ENCODE measurements around the gene ZNF385D.

Gene ZNF385D

DNA sequence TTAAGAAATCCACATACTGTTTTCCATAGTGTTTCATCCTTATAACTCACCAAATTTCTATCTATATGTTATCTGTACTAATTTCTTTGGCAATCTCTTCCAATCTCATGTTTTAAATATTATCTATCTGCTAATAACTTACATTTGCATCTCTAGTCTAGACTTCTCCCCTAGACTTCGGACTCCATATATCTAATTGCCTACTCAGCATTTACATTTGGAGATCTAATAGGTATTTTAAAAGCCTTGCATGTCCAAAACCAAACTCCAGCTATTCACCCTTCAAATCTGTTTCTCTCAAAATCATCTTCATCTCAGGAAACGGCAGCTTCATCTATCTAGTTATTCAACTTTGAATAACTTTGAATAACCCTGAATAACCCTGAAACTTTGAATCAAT is 35.3 kb downstream of the ZNF385D start:
- no peak overlapping the region for H3K27ac ChIP-seq
- TF ChIP-seq, protein P1, sequence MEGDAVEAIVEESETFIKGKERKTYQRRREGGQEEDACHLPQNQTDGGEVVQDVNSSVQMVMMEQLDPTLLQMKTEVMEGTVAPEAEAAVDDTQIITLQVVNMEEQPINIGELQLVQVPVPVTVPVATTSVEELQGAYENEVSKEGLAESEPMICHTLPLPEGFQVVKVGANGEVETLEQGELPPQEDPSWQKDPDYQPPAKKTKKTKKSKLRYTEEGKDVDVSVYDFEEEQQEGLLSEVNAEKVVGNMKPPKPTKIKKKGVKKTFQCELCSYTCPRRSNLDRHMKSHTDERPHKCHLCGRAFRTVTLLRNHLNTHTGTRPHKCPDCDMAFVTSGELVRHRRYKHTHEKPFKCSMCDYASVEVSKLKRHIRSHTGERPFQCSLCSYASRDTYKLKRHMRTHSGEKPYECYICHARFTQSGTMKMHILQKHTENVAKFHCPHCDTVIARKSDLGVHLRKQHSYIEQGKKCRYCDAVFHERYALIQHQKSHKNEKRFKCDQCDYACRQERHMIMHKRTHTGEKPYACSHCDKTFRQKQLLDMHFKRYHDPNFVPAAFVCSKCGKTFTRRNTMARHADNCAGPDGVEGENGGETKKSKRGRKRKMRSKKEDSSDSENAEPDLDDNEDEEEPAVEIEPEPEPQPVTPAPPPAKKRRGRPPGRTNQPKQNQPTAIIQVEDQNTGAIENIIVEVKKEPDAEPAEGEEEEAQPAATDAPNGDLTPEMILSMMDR (conservative IDR thresholded peaks at IDR 0.05) = no peak

DNA sequence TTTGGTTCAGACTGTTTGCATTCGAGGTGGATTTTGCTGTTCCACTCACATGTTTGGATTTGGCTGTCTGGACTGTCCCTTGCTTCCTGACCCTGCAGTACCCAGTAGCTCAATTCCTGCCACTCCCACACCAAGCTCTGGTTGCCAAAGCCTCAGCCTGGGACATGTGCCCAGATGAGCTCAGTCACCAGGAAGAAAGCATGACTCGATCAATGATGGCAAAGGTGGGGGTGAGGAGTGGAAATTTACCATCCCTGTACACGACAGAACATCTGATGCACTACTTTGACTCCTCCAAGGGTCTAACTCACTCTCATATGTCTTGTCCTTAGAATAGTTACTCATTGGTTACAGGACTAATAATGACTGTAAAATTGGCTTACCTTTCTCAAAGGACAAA is 45.2 kb downstream of the ZNF385D start:
- no peak overlapping the region for H3K27ac ChIP-seq
- TF ChIP-seq, protein P1 (conservative IDR thresholded peaks at IDR 0.05) = no peak

DNA sequence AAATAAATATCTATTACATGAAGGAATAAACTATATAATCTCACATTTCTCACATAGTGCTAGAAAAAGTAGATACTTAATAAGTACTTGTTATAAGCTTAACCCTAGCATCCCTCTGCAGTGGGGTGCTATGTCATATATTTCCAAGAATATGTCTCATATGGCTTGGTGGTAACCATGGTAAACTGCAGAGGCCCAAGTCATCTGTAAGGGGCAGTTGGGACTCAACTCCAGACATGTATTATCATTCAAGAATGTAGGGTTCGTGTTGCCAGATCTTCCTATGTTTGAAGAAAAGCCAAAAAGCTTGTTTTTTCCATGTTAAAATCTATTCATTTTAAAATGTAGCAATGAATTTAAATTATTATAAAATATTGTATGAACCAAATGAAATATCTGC is 46.2 kb downstream of the ZNF385D start:
- TF ChIP-seq, protein P1 (conservative IDR thresholded peaks at IDR 0.05) = no peak
- H3K27ac ChIP-seq = no peak overlapping the region

DNA sequence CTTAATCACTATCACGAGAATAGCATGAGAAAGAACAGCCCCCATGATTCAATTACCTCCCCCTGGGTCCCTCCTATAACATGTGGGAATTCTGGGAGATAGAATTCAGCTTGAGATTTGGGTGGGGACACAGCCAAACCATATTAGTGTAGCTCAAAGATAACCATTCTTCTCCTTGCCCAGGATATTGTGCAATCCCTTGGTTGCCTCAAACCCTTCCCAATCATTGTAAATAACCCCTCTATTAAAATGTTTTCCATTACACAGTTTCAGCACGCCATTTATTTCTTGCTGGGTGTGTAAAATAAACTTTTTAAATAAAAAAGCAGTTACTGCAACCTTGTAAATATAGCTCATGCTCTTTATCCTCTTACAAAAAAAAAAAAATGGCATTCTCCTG is 47.7 kb downstream of the ZNF385D start:
- H3K27ac ChIP-seq = no peak overlapping the region
- TF ChIP-seq, protein P1 (conservative IDR thresholded peaks at IDR 0.05) = no peak

DNA sequence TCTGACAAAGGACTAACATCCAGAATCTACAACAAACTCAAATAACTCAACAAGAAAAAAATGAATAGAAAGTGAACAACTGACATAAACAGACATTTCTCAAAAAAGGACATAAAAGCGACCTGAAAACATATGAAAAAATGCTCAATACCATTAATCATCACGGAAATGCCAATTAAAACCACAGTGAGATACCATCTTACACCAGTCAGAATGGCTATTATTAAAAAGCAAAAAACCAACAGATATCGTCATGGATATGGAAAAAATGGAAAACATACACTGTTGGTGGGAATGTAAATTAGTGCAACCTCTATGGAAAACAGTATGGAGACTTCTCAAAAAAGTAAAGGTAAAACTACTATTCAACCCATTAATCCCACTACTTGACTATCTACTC is 53.3 kb downstream of the ZNF385D start:
- H3K27ac ChIP-seq = no peak overlapping the region
- TF ChIP-seq, protein P1 (conservative IDR thresholded peaks at IDR 0.05) = no peak

DNA sequence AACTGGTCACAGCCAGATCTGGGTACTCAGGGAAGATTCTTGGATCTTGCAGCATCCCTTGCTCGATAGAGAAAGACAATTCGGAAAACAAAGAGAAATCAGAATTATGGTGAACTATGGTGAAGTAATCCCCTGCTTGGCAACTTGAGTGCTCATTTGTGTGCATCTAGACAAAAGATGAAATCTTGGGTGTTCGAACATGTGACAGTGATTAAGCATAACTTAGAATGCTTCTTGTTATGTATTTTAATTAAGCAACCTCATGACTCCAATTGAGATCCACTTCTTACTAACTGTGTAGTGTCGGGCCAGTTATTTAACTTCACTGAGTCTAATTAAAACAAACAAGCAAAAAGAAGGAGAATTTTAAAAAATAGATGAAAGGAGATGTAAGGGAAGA is 56.5 kb downstream of the ZNF385D start:
- H3K27ac ChIP-seq = no peak overlapping the region
- TF ChIP-seq, protein P1 (conservative IDR thresholded peaks at IDR 0.05) = no peak

DNA sequence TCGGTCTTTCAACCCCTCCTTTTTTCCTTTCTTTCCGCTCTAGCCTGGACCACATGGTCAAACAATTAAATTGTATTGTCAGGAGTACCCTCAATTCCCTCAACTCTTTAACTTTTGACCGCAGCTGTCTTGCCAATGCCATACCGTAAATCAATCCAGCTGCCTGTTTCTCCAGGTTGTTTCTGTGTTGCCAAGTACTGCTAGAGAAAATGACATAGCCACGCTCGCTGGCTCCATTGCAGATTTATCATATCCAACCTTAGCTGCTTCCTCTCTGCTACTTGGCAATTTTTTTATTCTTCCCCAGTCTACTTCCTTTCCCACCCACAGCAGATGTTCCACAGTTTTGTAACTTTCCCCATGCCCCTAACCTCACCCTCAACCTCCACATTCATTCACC is 60.0 kb downstream of the ZNF385D start:
- no peak overlapping the region for H3K27ac ChIP-seq
- TF ChIP-seq, protein P1 (conservative IDR thresholded peaks at IDR 0.05) = no peak

DNA sequence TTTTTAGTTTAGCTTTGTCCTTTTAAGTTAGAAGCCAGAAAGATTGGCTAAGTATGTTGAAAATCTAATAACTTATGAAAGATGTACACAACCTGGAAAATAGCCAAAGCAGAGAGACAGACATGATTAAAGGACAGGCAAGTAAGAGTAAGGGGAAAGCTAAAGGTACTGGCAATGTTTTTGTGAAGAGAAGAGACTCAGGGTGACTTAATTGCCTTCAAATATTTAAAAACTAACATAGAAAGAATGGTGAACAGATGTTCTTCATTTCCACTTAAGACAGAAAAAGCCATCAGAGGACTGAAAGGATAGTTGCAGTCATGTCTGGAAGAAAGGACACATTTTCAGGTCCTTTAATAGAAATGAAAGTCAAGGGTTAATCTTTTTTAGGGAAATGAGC is 68.8 kb downstream of the ZNF385D start:
- TF ChIP-seq, protein P1 (conservative IDR thresholded peaks at IDR 0.05) = no peak
- H3K27ac ChIP-seq = no peak overlapping the region

Data from VCaP (cell line).